Measurements from ENCODE around the gene ID2.

ID2 gene, protein sequence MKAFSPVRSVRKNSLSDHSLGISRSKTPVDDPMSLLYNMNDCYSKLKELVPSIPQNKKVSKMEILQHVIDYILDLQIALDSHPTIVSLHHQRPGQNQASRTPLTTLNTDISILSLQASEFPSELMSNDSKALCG

DNA sequence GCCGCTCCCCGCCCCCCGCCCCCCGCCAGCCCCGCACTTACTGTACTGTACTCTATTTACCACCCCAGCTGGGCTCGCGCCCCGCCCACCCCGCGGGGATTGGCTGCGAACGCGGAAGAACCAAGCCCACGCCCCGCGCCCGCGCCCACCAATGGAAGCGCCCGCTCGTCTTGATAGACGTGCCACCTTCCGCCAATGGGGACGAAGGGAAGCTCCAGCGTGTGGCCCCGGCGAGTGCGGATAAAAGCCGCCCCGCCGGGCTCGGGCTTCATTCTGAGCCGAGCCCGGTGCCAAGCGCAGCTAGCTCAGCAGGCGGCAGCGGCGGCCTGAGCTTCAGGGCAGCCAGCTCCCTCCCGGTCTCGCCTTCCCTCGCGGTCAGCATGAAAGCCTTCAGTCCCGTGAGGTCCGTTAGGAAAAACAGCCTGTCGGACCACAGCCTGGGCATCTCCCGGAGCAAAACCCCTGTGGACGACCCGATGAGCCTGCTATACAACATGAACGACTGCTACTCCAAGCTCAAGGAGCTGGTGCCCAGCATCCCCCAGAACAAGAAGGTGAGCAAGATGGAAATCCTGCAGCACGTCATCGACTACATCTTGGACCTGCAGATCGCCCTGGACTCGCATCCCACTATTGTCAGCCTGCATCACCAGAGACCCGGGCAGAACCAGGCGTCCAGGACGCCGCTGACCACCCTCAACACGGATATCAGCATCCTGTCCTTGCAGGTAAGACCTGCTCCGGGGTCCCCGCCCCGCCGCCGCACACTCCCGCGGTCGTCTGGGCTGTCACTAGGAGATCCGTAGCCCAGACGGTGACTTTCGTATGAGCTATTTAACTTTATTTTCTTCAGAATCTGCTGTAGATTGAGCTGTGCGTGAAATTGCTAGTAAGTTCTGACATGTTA lies at the start of gene ID2:
Gene ID2 (plus strand): TSS at position 271 of the 907 bp plus-strand sequence. CDS start 110 bp downstream, at position 381.
- DNase-seq = peak; percentile 99

DNA sequence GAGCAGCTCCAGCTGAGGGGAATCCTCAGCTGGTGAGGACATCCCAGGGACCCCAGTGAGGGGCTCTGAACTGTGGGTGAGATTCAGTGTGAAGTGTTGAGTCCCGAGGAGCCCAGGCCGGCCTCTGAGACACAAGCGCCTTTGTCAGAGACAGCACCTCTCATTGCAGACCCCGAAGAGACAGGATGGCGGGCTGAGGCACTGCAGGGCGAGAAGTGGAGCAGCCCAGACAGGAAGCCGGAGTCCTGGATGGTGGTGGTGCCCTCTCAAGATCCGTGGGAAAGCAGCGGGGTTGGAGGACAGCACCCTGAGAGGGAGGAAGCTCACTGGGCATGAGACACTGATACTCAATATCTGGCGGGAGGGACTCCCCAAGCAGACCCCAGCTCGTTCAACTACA lies 49.1 kb upstream of the ID2 start:
- DNase-seq = no peak

DNA sequence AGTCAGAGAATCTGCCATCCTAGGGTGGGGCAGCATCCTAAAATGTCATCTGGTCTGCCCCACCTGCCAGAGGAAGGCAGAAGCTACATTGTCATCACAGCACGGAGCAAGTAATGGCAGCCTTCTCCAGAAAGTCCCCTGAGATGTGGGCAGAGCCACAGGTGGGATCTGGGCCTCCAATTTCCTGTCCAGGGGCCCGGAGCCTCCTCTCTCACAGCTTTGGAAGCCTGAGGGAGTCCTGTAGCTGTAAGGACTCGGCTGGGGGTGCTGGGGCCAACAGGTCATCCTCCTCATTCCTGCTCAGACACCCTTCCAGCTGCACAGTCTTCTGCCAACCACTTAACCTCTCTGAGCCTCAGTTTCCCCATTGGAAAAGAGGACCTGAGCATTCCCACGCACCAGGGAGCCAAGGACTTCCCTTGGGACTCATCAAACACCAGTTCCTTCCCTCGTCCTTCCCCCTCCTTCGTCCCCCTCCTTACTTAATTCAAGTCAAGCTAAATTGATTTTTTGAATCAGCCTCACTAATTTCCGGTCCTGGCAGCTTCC lies 48.6 kb upstream of the ID2 start:
- no peak for DNase-seq

DNA sequence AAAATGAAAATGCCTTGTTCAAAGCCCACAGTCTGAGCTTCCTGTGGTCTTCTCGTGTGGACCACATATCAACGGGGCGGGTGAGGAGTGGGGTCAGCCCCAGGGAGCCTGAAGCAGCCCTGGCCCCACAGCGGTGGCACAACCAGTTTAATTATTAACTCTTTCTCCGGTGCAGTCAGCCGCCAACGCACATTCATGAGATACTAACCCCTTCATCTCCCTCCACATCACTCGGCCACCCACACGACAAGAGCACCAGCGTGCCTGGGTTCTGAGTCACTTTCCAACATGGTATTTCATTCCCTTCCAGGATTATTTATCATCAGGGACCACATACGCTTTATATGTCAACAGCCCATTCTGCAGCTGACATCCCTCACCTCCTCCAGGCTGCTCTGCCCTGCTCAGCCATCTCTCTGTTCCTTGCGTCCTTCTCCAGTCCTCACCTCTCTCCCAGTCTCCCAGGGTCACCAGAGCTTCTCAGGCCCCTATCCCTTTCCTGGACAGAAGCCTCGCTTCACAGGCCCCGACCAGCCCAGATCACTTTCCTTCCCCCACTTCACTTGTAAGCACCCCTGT lies 48.0 kb upstream of the ID2 start:
- DNase-seq = no peak

DNA sequence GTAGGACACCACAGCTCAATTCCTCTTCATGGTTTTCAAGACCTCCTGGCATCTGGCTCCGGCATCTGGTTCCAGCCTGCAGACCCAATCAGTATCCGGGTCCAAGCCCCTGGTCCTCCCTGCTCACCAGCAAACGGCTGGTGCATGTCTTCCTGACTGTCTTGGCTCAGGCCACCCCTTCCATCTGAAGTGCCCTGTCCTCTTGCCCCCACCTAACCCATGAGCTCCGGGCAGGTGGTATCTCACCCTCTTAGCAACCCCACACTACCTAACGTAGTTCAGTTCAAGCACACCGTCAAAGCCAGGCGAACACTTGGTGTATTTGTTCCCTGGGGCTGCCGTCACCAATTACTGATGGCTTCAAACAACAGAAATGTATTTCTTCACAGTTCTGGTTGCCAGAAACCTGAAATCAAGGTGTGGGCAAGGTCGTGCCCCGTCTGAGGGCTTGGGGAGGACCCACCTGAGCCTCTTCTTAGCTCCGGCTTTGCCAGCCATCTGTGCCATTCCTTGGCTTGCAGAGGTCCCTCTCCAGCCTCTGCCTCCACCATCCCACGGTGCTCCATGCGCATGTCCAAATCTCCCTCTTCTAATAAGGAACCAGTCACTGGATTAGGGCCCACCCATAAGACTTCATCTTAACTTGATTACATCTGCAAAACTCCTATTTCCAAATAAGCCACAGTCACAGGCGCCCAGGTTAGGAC lies 47.2 kb upstream of the ID2 start:
- DNase-seq = no peak

DNA sequence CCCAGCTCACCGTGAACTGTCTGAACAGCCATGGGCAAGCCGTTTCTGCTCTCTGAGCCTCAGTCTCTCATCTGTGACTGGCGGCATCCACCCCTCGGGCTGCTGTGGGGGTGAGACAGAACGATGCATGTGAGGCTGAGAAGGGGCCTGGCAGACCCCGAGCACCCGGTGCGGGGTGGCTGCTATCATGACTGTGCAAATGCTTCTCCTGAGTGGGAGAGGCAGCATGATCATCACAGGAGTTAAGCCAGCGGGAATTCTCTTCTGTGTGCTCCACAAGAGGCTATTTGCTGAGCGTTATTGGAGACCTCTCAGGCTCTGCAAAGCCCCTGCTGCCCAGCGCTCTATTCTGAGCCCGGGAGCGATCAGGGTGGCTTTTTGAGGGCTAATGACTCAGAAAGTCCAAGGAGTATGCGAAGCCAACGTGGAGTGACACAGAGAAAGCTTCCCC lies 45.8 kb upstream of the ID2 start:
- no peak for DNase-seq

DNA sequence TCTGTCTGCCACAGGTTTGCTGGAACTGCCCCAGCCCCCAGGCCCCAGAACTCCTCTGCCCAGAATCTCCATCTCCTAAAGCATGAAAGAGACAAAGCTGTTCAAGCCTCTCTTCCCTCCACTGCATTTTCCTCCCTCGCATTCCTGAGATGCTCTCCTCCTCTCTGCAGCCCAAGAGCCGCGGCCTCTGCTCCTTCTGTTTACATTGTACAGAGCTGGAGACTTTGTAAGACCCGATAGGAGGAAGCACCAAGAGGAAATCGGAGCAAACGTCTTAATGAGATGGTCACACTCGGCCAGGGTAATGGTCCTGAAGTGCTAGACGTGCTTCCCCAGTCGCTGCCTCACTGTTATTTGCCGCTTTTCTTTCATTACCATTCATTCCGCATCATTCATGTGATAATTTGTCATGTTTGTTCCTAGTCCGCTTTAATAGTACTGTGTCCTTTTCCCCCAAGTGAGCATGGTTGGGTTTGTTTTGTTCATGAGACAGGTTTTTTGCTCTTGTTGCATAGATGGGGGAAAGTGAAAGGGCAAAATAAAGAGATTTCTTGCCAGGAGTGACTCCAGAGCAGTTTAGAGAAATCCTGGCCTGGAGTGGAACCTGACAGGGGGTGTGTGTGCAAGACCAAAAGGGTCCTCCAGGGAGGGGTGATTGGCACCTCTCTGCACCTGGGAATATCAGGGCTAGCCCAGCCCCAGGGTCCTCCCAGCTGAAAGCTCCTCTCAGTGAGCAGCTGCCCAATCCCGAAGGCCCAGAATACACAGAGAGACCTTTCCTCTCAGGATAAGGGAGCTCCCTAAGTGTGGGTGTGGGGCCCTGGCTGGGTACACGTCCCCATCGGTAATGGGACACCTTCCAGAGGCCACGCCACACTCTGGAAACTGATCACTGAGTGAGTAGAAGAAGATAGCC lies 44.9 kb upstream of the ID2 start:
- DNase-seq = no peak

DNA sequence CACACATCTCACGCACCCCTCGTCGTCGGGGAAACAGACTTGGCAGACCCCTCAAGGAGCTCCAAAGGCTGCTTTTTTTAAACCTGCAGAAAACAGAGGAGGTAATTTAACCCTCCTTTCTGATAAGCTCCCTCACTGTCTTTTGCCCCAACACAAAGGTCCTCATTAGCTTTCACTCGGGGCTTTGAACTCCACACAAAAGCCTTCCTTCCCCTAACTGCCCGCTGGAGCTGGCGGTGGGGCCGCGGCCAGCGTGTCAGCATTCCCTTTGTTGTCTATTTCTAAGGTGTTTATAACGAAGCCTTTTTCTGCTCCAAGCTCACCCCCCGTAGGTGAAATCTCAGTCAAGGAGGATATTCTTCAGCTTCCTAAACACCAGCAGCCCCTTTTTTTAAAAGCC lies 43.5 kb upstream of the ID2 start:
- DNase-seq = no peak

DNA sequence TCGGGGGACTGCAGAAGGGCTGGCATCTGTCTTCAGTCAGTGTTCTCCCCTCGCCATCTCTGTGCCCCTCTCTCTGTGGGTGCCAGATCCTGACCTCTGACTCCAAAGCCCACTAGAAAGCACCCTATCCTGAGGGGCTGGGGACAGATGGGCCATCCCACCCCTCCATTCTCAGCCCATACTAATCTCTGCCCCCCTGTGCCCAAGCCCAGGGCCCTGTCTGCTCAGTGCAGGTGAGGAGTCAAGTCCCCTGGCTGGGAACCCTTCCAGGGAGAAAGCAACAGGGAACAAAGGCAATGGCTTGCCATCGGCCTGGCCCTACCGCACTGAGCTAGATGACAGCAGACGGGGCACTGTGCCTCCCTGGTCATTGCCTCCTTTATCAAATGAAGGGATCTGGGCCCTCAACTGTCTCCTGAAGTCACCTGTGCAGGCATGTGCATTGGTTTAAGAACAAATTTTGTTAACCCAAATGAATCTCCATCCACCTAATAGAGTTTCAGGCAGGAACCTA lies 42.7 kb upstream of the ID2 start:
- DNase-seq = no peak

DNA sequence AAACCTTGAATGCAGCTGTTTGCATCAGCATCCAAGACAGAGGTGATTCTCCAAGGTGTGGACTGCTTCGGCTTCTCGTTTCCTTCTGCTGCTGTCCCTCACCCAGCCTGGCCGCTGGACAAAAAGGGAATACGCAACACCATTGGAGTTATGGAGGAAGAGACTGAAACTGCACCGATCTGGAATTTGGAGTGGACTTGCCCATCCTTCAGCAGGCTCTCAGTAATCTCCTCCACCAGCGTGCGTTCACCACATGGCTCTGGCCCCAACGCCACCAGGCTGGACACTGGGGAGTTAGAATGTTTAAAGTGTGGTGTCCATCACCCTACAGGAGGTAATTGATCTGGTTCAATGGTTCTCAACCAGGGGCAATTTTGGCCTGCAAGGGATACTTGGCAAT lies 41.4 kb upstream of the ID2 start:
- no peak for DNase-seq

DNA sequence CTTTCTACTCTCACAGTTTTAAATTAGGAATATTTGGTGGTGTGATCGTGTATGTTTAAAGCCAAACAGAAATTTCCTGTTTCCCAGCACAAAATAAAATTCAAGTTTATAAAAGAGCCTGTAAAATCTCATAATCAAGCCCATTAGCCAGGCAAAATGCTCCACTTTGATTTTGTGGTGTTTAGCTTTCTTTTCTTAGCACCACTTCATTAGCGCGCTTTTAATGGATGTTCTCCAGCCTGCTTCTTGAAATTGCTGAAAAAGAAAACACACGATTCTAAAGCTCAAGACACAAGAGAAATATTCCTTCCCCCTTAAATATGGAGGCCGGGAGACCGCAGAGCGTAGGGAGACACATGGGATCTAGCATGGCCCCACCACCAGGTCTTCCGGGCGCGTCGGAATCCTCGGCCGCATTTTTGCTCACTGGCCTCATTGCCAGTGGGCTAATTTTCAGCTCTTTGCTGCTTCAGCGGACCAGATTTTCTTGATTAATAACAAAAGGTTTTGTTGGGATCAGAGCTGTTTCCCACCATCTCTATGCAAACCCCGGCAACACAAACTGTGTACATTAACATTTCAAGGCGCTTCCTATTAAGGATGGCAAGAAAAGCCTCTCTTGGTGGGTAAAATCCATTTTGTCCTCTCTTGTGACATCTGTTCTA lies 40.4 kb upstream of the ID2 start:
- DNase-seq = no peak

DNA sequence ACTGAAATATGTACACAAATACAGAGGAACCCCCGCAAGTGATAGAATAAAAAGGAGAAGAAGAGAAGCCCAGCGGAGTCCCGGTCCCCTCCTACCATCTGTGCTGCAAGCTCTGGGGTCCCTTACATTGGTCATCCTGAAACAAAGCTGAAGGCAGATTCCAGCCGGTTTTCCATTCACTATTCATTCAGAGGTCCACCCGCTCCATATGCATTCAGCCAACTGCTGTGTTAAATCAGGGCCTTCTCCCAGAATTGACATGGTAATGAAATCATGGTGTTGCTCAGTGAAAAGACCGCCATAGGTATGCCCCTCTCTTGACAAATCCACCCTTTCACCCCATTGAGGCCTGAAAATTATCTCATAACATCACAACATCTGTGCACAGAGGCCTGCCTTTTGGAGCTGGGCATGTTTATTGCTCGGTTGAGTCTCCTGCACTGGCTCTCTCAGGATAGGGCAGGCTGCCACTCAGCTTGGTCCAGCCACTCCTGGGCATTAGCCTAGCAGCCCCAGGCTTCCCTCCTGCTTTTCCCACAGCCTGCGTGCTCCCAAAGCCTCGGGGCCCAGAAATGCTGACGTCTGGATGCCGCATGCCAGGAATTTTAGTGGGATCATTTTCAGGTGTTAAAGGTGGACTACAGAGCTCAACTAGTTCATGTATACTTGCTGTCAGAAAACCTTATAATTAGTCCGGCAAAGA lies 39.3 kb upstream of the ID2 start:
- no peak for DNase-seq

DNA sequence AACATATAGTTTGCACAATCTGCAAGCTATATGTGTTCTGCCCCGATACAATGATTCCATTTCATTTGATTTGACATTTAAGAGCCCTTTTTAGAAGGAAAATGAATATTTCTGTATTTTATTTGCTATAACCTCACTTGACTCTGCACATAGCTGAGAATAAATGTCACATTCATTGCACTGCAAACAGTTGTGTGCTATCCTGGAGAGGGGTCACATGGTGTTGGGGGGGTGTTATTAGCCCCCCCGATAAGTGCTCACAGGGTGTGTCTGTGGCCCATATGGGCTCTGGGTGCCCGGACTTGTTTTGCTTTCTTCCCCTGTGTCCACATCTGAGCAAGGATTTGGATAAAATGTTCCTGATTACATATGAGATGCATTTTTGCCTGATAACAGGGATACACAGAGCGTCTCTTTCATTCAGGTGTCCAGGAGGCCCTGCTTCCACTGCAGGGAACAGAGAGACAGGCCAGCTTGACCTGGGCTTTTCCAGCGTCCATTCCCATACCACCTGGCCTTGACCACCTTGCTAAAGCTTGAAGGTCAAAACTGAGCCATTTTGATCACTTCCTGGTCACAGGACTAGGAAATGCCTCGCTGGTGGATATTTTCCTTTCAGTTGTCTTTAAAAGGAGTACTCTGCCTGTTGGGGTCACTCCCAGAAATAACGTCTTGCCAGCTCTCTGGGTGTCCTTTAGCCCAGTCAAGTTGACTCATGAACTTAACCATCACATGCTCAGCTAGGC lies 38.4 kb upstream of the ID2 start:
- DNase-seq = no peak

DNA sequence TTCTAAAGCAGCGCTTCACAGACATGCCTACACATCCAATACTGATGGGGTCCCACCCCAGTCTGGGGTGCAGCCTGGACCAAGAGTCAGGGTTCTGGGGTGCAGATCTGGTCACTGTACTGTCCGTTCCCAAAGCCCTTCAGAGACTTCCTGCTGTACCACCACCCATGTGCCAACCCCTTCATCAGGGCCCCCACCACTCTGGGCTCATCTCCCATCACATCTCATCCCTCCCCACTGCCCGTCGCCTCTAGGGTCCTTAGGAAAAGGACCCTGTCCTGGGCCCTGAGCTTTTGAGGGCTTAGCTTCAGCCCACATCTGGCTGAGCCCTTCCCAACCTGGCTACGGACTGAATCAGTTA lies 37.9 kb upstream of the ID2 start:
- no peak for DNase-seq

DNA sequence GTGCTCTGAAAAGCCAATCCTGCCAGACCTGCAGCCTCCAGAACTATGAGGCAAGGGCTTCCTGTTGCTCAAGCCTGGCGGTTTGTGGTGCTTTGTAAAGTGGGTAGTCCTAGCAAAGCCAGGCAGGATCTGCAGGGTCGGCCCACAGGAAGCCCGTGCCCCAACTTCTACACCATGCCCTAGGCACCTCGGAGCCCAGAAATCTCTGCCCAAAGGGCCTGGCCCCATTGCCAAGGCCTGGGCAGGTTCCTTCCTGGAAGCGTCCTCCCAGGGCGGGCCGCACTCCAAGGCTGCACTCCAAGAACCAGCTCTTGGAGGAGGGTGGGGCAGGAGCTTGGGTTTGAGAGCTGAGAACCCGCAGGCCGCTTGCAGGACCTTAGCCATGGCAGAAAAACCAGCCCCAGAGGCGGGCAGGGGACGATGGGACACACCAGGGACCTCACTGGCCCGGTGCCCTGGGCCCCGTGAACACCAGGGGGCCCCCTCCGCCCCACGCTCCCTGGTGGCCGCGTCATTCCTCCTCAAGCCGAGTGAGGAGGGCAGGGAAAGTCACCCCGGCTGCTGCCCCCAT lies 37.2 kb upstream of the ID2 start:
- no peak for DNase-seq

DNA sequence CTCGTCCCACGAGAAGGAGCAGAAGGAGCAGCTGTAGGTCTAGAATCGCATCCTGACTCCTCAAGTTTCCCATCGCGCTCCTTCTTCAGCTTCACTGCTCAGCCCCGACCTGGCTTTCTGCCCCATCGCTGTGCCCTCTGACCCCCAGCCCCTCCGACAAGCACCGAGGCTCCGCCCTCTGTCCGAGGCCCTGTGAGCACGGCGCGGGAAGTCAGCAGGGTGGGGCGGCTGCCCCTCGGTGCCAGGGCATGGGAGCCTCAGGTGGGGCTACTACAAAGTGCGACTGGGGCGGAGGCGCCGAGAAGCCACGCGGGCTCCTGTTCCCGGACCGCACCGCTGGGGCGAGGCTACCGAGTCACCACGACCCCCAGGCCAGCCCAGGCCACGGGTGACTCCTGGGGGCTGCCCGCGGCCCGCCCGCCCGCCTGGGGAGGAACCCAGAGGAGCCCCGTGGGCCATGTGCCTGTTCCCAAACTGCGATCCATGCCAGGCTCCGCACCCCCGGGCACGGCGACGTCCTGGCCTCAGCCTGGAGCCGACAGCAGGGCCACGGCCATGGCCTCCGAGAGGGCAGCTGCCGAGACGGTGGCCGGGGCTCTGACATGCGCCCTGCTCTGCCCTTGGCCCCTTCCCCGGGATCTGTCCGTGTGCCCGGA lies 36.6 kb upstream of the ID2 start:
- no peak for DNase-seq

DNA sequence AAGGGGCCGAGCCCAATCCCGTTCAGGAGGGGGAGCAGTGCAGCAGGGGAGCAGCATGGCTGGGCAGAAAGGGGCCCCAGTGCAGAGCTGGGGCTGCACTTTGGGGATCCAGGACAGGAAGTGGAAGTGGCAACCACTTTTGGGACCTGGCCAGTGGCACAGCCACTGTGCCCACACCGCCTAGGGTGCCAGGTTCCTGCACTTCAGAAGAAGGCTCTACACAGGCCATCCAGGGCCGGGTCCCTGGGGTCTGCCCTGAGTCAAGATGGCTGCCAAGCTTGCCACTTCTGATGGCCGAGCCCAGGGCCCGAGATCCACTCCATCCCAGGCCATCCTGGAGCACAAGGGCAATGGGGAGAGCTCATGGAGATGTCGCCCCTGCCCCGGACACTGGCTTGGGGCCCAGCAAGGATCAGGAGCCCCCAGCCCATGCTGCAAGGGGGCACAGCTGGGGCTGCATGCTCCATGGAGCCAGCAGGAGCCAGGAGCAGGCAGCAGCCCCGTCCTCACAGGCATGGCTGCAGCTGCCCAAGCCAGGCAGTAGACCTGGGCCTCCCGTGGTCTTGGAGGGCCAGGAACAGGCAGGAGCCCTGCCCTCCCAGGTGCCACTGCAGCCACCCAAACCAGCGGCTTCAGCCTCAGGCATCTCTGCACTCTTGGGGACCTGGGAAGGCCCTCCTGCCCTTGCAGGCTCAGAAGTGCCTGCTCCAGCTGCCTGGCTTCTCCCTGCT lies 35.0 kb upstream of the ID2 start:
- no peak for DNase-seq

DNA sequence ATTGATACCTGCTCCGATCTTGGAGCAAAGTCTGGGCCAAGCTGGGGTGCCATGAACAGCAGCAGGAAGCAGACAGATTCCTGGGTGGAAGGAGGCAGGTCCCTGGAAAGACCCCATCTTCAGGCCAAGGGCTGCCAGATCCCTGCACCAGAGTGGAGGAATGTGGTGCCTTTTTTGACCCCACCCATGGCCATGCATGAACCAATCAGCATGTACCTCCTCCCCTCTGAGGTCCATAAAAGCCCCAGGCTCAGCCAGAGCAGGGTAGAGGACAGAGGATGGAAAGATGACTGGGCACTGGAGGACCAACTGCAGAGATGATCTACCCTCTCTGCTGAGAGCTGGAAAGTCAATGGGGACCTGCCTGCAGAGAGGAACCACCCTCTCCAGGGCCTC lies 34.4 kb upstream of the ID2 start:
- no peak for DNase-seq

Measured in NCI-H2171 treated with DMSO at 0.1 percent for 48 hours (cell line).